ENCODE measurements around the gene GCN1.

GRCh38 chr12:120196363-120196762, 1.8 kb upstream of the GCN1 start:
- TF ChIP-seq CTCF (IDR thresholded peaks at IDR 0.05) (no peak), POLR2A (IDR thresholded peaks at IDR 0.05) (no peak)
